ENCODE results near the gene LUC7L2.
"Not testable (repeated sequence)": the region's sequence is repeated elsewhere in the genome, so short reads cannot be mapped to it uniquely, and the experiment has no call there.

DNA sequence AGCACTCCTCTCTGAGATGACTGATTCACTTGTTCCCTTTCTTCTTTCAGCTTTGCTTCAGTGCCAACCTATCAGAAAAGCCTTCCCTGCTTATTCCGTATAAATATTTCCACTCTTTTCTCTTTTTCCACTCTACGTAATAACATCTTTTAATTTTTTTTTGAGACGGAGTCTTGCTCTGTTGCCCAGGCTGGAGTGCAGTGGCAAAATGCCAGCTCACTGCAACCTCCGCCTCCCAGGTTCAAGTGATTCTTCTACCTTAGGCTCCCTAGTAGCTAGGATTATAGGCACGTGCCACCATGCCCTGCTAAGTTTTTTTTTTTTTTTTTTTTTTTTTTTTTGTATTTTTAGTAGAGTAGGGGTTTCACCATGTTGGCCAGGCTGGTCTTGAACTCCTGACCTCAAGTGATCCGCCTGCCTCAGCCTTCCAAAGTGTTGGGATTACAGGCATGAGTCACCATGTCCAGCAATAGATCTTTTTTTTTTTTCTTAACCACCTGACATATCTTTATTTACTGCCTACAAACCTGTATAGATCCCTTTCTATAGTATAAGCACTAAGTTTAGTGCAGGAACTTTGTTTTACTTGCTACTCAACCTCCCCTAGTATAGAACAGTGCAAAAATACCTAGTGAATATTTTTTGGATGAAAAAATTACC is 55.2 kb downstream of the LUC7L2 start:
- TF ChIP-seq, protein P1, sequence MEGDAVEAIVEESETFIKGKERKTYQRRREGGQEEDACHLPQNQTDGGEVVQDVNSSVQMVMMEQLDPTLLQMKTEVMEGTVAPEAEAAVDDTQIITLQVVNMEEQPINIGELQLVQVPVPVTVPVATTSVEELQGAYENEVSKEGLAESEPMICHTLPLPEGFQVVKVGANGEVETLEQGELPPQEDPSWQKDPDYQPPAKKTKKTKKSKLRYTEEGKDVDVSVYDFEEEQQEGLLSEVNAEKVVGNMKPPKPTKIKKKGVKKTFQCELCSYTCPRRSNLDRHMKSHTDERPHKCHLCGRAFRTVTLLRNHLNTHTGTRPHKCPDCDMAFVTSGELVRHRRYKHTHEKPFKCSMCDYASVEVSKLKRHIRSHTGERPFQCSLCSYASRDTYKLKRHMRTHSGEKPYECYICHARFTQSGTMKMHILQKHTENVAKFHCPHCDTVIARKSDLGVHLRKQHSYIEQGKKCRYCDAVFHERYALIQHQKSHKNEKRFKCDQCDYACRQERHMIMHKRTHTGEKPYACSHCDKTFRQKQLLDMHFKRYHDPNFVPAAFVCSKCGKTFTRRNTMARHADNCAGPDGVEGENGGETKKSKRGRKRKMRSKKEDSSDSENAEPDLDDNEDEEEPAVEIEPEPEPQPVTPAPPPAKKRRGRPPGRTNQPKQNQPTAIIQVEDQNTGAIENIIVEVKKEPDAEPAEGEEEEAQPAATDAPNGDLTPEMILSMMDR (IDR thresholded peaks at IDR 0.05) = not testable (repeated sequence)
- not testable (repeated sequence) for TF ChIP-seq EZH2 (IDR thresholded peaks at IDR 0.05; ENCODE audit: borderline replicate concordance, insufficient read depth, low read depth, low read length, poor library complexity, severe bottlenecking)

Measured in B cell (primary cell).